PC-3 (cell line): ENCODE data around the gene MYLK3. TPM values are rescaled to one million over a fixed set of nuclear protein-coding genes. Genes with fewer than 3 reads are reported as not detected.

Experiments used
- ATAC-seq: fragments of 200-7000 bp; cut with Tn5 transposase; 2 replicates; pipeline ENCODE4 v1.9.1; 2020; ENCODE audit warnings: mild to moderate bottlenecking, moderate library complexity
- BruUV-seq: library from RNA; stranded (reverse); fragments of 400-500 nt; replicated peaks from 2 replicates; lab custom pipeline; 2021; lab: Mats Ljungman, UMichigan
- CTCF ChIA-PET: fragments of 300-600 bp; sonication (Branson Sonifier 250); formaldehyde crosslinking; loops from one replicate; lab custom pipeline; 2022; ENCODE audit warnings: antibody characterized with exemption; lab: Charles Lee
- POLR2A ChIA-PET: fragments of 300-600 bp; sonication (Branson Sonifier 250); formaldehyde crosslinking; loops from one replicate; lab custom pipeline; 2022; ENCODE audit warnings: antibody characterized with exemption; ENCODE audit not compliant: unreplicated experiment; lab: Charles Lee
- DNase-seq: peaks from one replicate; pipeline ENCODE4 v3.0.0-alpha.2; 2015
- H2AFZ ChIP-seq: fragments of 300-600 bp; sonication (generic); 2 replicates; pipeline ENCODE4 v1.6.0; 2016; ENCODE audit warnings: antibody characterized with exemption, low read length
- H3F3A ChIP-seq: fragments of 300-600 bp; sonication (generic); one replicate; pipeline ENCODE4 v1.6.0; 2017; ENCODE audit warnings: antibody characterized with exemption, low read length, control low read depth, mild to moderate bottlenecking; ENCODE audit not compliant: unreplicated experiment
- H3K27ac ChIP-seq: fragments of 300-600 bp; sonication (generic); 2 replicates; pipeline ENCODE4 v1.5.1; 2016; ENCODE audit warnings: mild to moderate bottlenecking, low read length
- H3K27me3 ChIP-seq: fragments of 300-600 bp; sonication (generic); 2 replicates; pipeline ENCODE4 v1.6.1; 2016; ENCODE audit warnings: low read length, mixed read lengths
- H3K36me3 ChIP-seq: fragments of 300-600 bp; sonication (generic); 2 replicates; pipeline ENCODE4 v1.6.1; 2016; ENCODE audit warnings: low read depth, mixed run types, low read length, mixed read lengths
- H3K4me1 ChIP-seq: fragments of 300-600 bp; sonication (generic); 2 replicates; pipeline ENCODE4 v1.5.1; 2016; ENCODE audit warnings: low read length; ENCODE audit not compliant: insufficient read depth
- H3K4me2 ChIP-seq: fragments of 300-600 bp; sonication (generic); 2 replicates; pipeline ENCODE4 v1.6.0; 2016; ENCODE audit warnings: low read length
- H3K4me3 ChIP-seq: fragments of 300-600 bp; sonication (generic); 2 replicates; pipeline ENCODE4 v1.5.1; 2016; ENCODE audit warnings: mild to moderate bottlenecking, low read length, mixed read lengths
- H3K79me2 ChIP-seq: fragments of 300-600 bp; sonication (generic); 2 replicates; pipeline ENCODE4 v1.6.1; 2017; ENCODE audit warnings: low read length, mixed read lengths
- H3K9ac ChIP-seq: fragments of 300-600 bp; sonication (generic); 2 replicates; pipeline ENCODE4 v1.6.0; 2016; ENCODE audit warnings: mild to moderate bottlenecking, low read length
- H3K9me2 ChIP-seq: fragments of 300-600 bp; sonication (generic); replicated peaks from 2 replicates; pipeline ENCODE4 v1.6.1; 2016; ENCODE audit warnings: mixed run types, low read length, mixed read lengths
- H3K9me3 ChIP-seq: fragments of 300-600 bp; sonication (generic); 2 replicates; pipeline ENCODE4 v1.6.1; 2016; ENCODE audit warnings: low read length, mixed read lengths
- H4K20me1 ChIP-seq: fragments of 300-600 bp; sonication (generic); 2 replicates; pipeline ENCODE4 v1.6.1; 2016; ENCODE audit warnings: low read length, mixed read lengths
- CTCF ChIP-seq: fragments of 300-600 bp; sonication (generic); conservative IDR thresholded peaks from 2 replicates; pipeline ENCODE4 v1.5.1; 2017; ENCODE audit warnings: antibody characterized with exemption, low read depth, mild to moderate bottlenecking, low read length
- EZH2 ChIP-seq: fragments of 300-600 bp; sonication (generic); IDR thresholded peaks from one replicate; pipeline ENCODE4 v1.6.1; 2017; ENCODE audit warnings: antibody characterized with exemption, mild to moderate bottlenecking, low read length; ENCODE audit not compliant: unreplicated experiment
- EZH2phosphoT487 ChIP-seq: fragments of 300-600 bp; sonication (generic); IDR thresholded peaks from 2 replicates; pipeline ENCODE4 v1.6.1; 2018; ENCODE audit warnings: mild to moderate bottlenecking, antibody characterized with exemption, low read length, borderline replicate concordance
- intact Hi-C: fragments of 100-400 bp; cut with micrococcal nuclease; formaldehyde crosslinking; loops from 2 replicates; pipeline ENCODE4 v1.9.0; 2023
- total RNA-seq: library from RNA; depleted of rRNA; stranded (reverse); fragments of >200 nt; gene quantifications from 2 replicates; pipeline ENCODE4 v1.2.3, GENCODE V29; 2014

Gene MYLK3
- total RNA-seq, 1 experiment from 2014 or later = under 0.01 TPM

- Histone ChIP-seq H3K4me1 (no peaks in the 10 kb centered on the region), H3F3A (no peaks in the 10 kb centered on the region), H3K9me3 (no peaks in the 10 kb centered on the region), H3K4me2 (no peak overlapping the region), H3K4me3 (no peak overlapping the region), H3K36me3 (no peaks in the 10 kb centered on the region), H2AFZ (no peak overlapping the region), H3K27me3 (no peaks in the 10 kb centered on the region), H3K9me2 (no peaks in the 10 kb centered on the region), H4K20me1 (no peaks in the 10 kb centered on the region), H3K27ac (no peak overlapping the region), H3K79me2 (no peaks in the 10 kb centered on the region), H3K9ac (no peak overlapping the region)
- POLR2A ChIA-PET = no interaction called here
- no peak for ATAC-seq
- intact Hi-C loops = no loop called here
- no peak for DNase-seq
- TF ChIP-seq EZH2phosphoT487 = no peak
- TF ChIP-seq CTCF = no peak
- no peak for TF ChIP-seq EZH2
- CTCF ChIA-PET = no interaction called here
- no TSS peak for BruUV-seq
Measured at GRCh38 chr16:46756772-46757171, 8.6 kb upstream of the MYLK3 start.

- no TSS peak for BruUV-seq
- H3K79me2 ChIP-seq = no peaks in the 10 kb centered on the region
- no peaks in the 10 kb centered on the region for H3F3A ChIP-seq
- H3K27ac ChIP-seq = no peak overlapping the region
- H4K20me1 ChIP-seq = no peaks in the 10 kb centered on the region
- intact Hi-C loops = no loop called here
- DNase-seq = no peak
- no peak overlapping the region for H2AFZ ChIP-seq
- no peak overlapping the region for H3K4me2 ChIP-seq
- no peaks in the 10 kb centered on the region for H3K9me2 ChIP-seq
- POLR2A ChIA-PET = no interaction called here
- TF ChIP-seq EZH2phosphoT487 = no peak
- no peak for TF ChIP-seq CTCF
- no peak for TF ChIP-seq EZH2
- no peaks in the 10 kb centered on the region for H3K4me1 ChIP-seq
- H3K27me3 ChIP-seq = no peaks in the 10 kb centered on the region
- CTCF ChIA-PET = no interaction called here
- H3K4me3 ChIP-seq = no peak overlapping the region
- no peak overlapping the region for H3K9ac ChIP-seq
- no peak for ATAC-seq
- no peaks in the 10 kb centered on the region for H3K36me3 ChIP-seq
- H3K9me3 ChIP-seq = no peaks in the 10 kb centered on the region
Measured at GRCh38 chr16:46753015-46753414, 4.9 kb upstream of the MYLK3 start.

- Histone ChIP-seq H3F3A (no peaks in the 10 kb centered on the region), H3K9me2 (no peaks in the 10 kb centered on the region), H3K36me3 (no peaks in the 10 kb centered on the region), H3K9me3 (no peaks in the 10 kb centered on the region), H3K4me1 (no peaks in the 10 kb centered on the region), H3K27me3 (no peaks in the 10 kb centered on the region), H3K4me2 (no peak overlapping the region), H3K9ac (no peak overlapping the region), H3K79me2 (no peaks in the 10 kb centered on the region), H4K20me1 (no peaks in the 10 kb centered on the region), H2AFZ (no peak overlapping the region), H3K27ac (no peak overlapping the region), H3K4me3 (no peak overlapping the region)
- no peak for ATAC-seq
- BruUV-seq = no TSS peak
- no peak for DNase-seq
- TF ChIP-seq EZH2phosphoT487 (no peak), CTCF (no peak), EZH2 (no peak)
- ChIA-PET CTCF (no interaction called here), POLR2A (no interaction called here)
- intact Hi-C loops = no loop called here
Measured at GRCh38 chr16:46751381-46751780, 3.2 kb upstream of the MYLK3 start.
